GM23338 (cell line): ENCODE results near the gene ZNF805.

Experiments used
- CREB1 ChIP-seq: fragments of 250-450 bp; sonication (Bioruptor Pico); IDR thresholded peaks from 2 replicates; pipeline ENCODE4 v1.5.0; 2020; ENCODE audit warnings: low read depth, mild to moderate bottlenecking, moderate library complexity
- EZH2 ChIP-seq: fragments of 200-600 bp; sonication (generic); IDR thresholded peaks from one replicate; pipeline ENCODE4 v1.8.0; 2017; ENCODE audit warnings: antibody characterized with exemption, mild to moderate bottlenecking, low read depth; ENCODE audit not compliant: unreplicated experiment
- EZH2phosphoT487 ChIP-seq: fragments of 200-600 bp; sonication (generic); IDR thresholded peaks from one replicate; pipeline ENCODE4 v1.8.1; 2018; ENCODE audit warnings: antibody characterized with exemption; ENCODE audit not compliant: unreplicated experiment
- POLR2AphosphoS5 ChIP-seq: IDR thresholded peaks from 2 replicates; pipeline ENCODE4 v1.6.1; 2016; ENCODE audit warnings: antibody characterized with exemption, low read depth
- STAT1 ChIP-seq: IDR thresholded peaks from one replicate; pipeline ENCODE4 v1.6.1; 2016; ENCODE audit warnings: antibody characterized with exemption; ENCODE audit not compliant: unreplicated experiment
- TF ChIP-seq, protein P1 (sequence below), 2 experiments: fragments of 200-600 bp in 1 of 2; sonication (generic) in 1 of 2; conservative IDR thresholded peaks; 2 replicates each; pipeline versions ENCODE4 v1.5.1 to v1.6.1; 2016 to 2017; ENCODE audit warnings: antibody characterized with exemption in 2 of 2, low read depth in 2 of 2, mild to moderate bottlenecking in 2 of 2, moderate library complexity in 1 of 2
- TF ChIP-seq, protein P2 (sequence below): IDR thresholded peaks from one replicate; pipeline ENCODE4 v1.6.1; 2018; ENCODE audit warnings: antibody characterized with exemption; ENCODE audit not compliant: unreplicated experiment

DNA sequence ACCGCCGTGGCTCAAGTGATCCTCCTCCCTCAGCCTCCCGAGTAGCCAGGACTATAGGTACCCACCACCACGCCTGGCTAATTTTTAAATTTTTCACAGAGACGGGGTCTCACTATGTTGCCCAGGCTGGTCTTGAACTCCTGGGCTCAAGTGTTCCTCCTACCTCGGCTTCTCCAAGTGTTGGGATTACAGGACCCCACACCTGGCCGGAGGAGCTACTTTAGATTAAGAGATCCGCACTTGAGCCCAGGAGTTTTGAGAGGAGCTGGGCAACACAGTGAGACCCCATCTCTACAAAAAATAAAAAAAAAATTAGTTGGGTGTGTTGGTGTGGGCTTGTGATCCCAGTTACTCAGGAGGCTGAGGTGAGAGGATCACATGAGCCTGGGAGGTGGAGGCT, 30.8 kb downstream of the ZNF805 start:
- TF ChIP-seq, protein P1, sequence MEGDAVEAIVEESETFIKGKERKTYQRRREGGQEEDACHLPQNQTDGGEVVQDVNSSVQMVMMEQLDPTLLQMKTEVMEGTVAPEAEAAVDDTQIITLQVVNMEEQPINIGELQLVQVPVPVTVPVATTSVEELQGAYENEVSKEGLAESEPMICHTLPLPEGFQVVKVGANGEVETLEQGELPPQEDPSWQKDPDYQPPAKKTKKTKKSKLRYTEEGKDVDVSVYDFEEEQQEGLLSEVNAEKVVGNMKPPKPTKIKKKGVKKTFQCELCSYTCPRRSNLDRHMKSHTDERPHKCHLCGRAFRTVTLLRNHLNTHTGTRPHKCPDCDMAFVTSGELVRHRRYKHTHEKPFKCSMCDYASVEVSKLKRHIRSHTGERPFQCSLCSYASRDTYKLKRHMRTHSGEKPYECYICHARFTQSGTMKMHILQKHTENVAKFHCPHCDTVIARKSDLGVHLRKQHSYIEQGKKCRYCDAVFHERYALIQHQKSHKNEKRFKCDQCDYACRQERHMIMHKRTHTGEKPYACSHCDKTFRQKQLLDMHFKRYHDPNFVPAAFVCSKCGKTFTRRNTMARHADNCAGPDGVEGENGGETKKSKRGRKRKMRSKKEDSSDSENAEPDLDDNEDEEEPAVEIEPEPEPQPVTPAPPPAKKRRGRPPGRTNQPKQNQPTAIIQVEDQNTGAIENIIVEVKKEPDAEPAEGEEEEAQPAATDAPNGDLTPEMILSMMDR (conservative IDR thresholded peaks at IDR 0.05; ENCODE audit: low read depth in 2 of 2), result no peak
- TF ChIP-seq POLR2AphosphoS5 (no peak), EZH2phosphoT487 (no peak), STAT1 (no peak), CREB1 (CRISPR knock-in tag) (no peak), EZH2 (no peak)
- TF ChIP-seq, protein P2, sequence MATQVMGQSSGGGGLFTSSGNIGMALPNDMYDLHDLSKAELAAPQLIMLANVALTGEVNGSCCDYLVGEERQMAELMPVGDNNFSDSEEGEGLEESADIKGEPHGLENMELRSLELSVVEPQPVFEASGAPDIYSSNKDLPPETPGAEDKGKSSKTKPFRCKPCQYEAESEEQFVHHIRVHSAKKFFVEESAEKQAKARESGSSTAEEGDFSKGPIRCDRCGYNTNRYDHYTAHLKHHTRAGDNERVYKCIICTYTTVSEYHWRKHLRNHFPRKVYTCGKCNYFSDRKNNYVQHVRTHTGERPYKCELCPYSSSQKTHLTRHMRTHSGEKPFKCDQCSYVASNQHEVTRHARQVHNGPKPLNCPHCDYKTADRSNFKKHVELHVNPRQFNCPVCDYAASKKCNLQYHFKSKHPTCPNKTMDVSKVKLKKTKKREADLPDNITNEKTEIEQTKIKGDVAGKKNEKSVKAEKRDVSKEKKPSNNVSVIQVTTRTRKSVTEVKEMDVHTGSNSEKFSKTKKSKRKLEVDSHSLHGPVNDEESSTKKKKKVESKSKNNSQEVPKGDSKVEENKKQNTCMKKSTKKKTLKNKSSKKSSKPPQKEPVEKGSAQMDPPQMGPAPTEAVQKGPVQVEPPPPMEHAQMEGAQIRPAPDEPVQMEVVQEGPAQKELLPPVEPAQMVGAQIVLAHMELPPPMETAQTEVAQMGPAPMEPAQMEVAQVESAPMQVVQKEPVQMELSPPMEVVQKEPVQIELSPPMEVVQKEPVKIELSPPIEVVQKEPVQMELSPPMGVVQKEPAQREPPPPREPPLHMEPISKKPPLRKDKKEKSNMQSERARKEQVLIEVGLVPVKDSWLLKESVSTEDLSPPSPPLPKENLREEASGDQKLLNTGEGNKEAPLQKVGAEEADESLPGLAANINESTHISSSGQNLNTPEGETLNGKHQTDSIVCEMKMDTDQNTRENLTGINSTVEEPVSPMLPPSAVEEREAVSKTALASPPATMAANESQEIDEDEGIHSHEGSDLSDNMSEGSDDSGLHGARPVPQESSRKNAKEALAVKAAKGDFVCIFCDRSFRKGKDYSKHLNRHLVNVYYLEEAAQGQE, result no peak
